HepG2 (cell line): ENCODE data around the gene ATXN7L2. TPM values are rescaled to one million over a fixed set of nuclear protein-coding genes. Genes with fewer than 3 reads are reported as not detected.
A peak's percentile ranks its signal among the peaks of the same experiment; 100 is the strongest.

Source experiments
- ATAC-seq: fragments of 200-7000 bp; cut with Tn5 transposase; 3 replicates; pipeline ENCODE4 v1.9.1; 2020; ENCODE audit warnings: mild to moderate bottlenecking, moderate library complexity
- BruUV-seq: library from RNA; stranded (reverse); fragments of 400-500 nt; replicated peaks from 2 replicates; lab custom pipeline; 2021; lab: Mats Ljungman, UMichigan
- CTCF ChIA-PET: fragments of 300-600 bp; formaldehyde crosslinking; extraction: SDS; loops from one replicate; lab custom pipeline; 2021; ENCODE audit warnings: low total read pairs, inconsistent platforms, low intra/inter-chr PET ratio; lab: Yijun Ruan, JAX
- POLR2A ChIA-PET: fragments of 350-600 bp; sonication (Branson Sonifier 250); formaldehyde crosslinking; loops from one replicate; lab custom pipeline; 2020; ENCODE audit warnings: antibody characterized with exemption, inconsistent platforms; lab: Yijun Ruan, JAX
- DNase-seq: peaks from one replicate; pipeline ENCODE4 v3.0.0-alpha.2; 2015; ENCODE audit warnings: low spot score
- FAIRE-seq: peaks from 3 replicates; lab custom pipeline; 2011; peaks lifted over from hg19 to GRCh38; lab: Jason Lieb, UNC
- H2AFZ ChIP-seq: one replicate; pipeline ENCODE4 v1.6.1; 2011; ENCODE audit warnings: low read length, inconsistent platforms
- H3K27ac ChIP-seq: fragments of 300-600 bp; 3 replicates; pipeline ENCODE4 v1.8.0; 2011; ENCODE audit warnings: mixed run types, mild to moderate bottlenecking, mixed read lengths, low read length, inconsistent platforms; ENCODE audit not compliant: insufficient read depth; ENCODE audit errors: extremely low read length
- H3K27me3 ChIP-seq, 2 experiments: fragments of 200-600 bp in 1 of 2; 2 replicates in 1 of 2; 3 replicates in 1 of 2; pipeline versions ENCODE4 v1.6.0 to v1.8.0; 2011; ENCODE audit warnings: low read length in 2 of 2, mild to moderate bottlenecking in 2 of 2, moderate library complexity in 2 of 2, inconsistent platforms in 1 of 2; ENCODE audit not compliant: insufficient read depth in 2 of 2, control insufficient read depth in 1 of 2
- H3K36me3 ChIP-seq, 2 experiments: fragments of 200-600 bp in 1 of 2; replicated peaks in 1 of 2; 2 replicates in 1 of 2; 3 replicates in 1 of 2; pipeline versions ENCODE4 v1.5.1 to v1.8.0; 2011; ENCODE audit warnings: low read length in 2 of 2, inconsistent platforms in 1 of 2; ENCODE audit not compliant: insufficient read depth in 2 of 2, control insufficient read depth in 1 of 2
- H3K4me1 ChIP-seq: 2 replicates; pipeline ENCODE4 v1.5.1; 2012; ENCODE audit warnings: low read length, inconsistent platforms; ENCODE audit not compliant: insufficient read depth
- H3K4me2 ChIP-seq: 2 replicates; pipeline ENCODE4 v1.6.0; 2011; ENCODE audit warnings: low read depth, low read length, inconsistent platforms
- H3K4me3 ChIP-seq, 3 experiments: fragments of 200-600 bp in 1 of 3; sonication (generic), shearing (Covaris generic) in 1 of 3; replicated peaks in 1 of 3; 2 replicates each; pipeline ENCODE4 v1.5.1; 2011 to 2016; ENCODE audit warnings: low read length in 3 of 3, inconsistent platforms in 2 of 3, low read depth in 2 of 3, mild to moderate bottlenecking in 2 of 3, control low read depth in 1 of 3, mixed read lengths in 1 of 3; ENCODE audit not compliant: insufficient read depth in 1 of 3
- H3K79me2 ChIP-seq: one replicate; pipeline ENCODE4 v1.6.1; 2011; ENCODE audit warnings: low read length, inconsistent platforms; ENCODE audit not compliant: insufficient read depth
- H3K9ac ChIP-seq: 2 replicates; pipeline ENCODE4 v1.6.0; 2011; ENCODE audit warnings: mild to moderate bottlenecking, low read depth, low read length, inconsistent platforms; ENCODE audit not compliant: insufficient read depth
- H3K9me3 ChIP-seq: 2 replicates; pipeline ENCODE4 v1.5.1; 2012; ENCODE audit warnings: mild to moderate bottlenecking, low read length
- H4K20me1 ChIP-seq: 2 replicates; pipeline ENCODE4 v1.6.0; 2011; ENCODE audit warnings: inconsistent platforms, mild to moderate bottlenecking, low read length, moderate library complexity; ENCODE audit not compliant: insufficient read depth
- ARNTL ChIP-seq: sonication (generic); formaldehyde crosslinking; IDR thresholded peaks from 2 replicates; pipeline ENCODE4 v1.4.0; 2020; ENCODE audit warnings: mild to moderate bottlenecking, missing genetic modification reagents
- ATF3 ChIP-seq: sonication (generic); formaldehyde crosslinking; IDR thresholded peaks from 2 replicates; pipeline ENCODE4 v1.4.0; 2020; ENCODE audit warnings: missing genetic modification reagents
- DNMT3B ChIP-seq: conservative IDR thresholded peaks from 2 replicates; pipeline ENCODE4 v1.6.1; 2016; ENCODE audit warnings: missing biosample characterization, control low read depth
- DRAP1 ChIP-seq: IDR thresholded peaks from 2 replicates; pipeline ENCODE4 v1.6.1; 2016; ENCODE audit warnings: missing genetic modification reagents, missing compliant biosample characterization
- GTF3A ChIP-seq: sonication (generic); formaldehyde crosslinking; conservative IDR thresholded peaks from 2 replicates; pipeline ENCODE4 v1.4.0; 2020; ENCODE audit warnings: mild to moderate bottlenecking, missing genetic modification reagents
- HOXA5 ChIP-seq: sonication (generic); formaldehyde crosslinking; IDR thresholded peaks from 2 replicates; pipeline ENCODE4 v1.4.0; 2020; ENCODE audit warnings: missing genetic modification reagents
- MNT ChIP-seq: fragments of 450-650 bp; IDR thresholded peaks from 2 replicates; pipeline ENCODE4 v1.6.1; 2016
- MXD3 ChIP-seq: IDR thresholded peaks from 2 replicates; pipeline ENCODE4 v1.6.1; 2016; ENCODE audit warnings: mild to moderate bottlenecking, missing biosample characterization, missing genetic modification reagents
- PBX3 ChIP-seq: sonication (generic); formaldehyde crosslinking; IDR thresholded peaks from 2 replicates; pipeline ENCODE4 v1.8.1; 2023; ENCODE audit warnings: missing genetic modification reagents, inconsistent platforms, borderline replicate concordance
- SMAD3 ChIP-seq: sonication (generic); formaldehyde crosslinking; IDR thresholded peaks from 2 replicates; pipeline ENCODE4 v1.4.0; 2020; ENCODE audit warnings: missing genetic modification reagents
- ZEB1 ChIP-seq: IDR thresholded peaks from 2 replicates; pipeline ENCODE4 v1.6.1; 2012; ENCODE audit warnings: mild to moderate bottlenecking, low read depth, inconsistent platforms; ENCODE audit not compliant: insufficient replicate concordance
- ZFAT ChIP-seq: sonication (generic); formaldehyde crosslinking; conservative IDR thresholded peaks from 2 replicates; pipeline ENCODE4 v1.8.1; 2023; ENCODE audit warnings: missing genetic modification reagents, inconsistent platforms
- ZFP36L2 ChIP-seq: sonication (generic); formaldehyde crosslinking; IDR thresholded peaks from 2 replicates; pipeline ENCODE4 v1.4.0; 2020; ENCODE audit warnings: missing genetic modification reagents
- ZNF446 ChIP-seq: sonication (generic); formaldehyde crosslinking; IDR thresholded peaks from 2 replicates; pipeline ENCODE4 v1.5.0; 2020; ENCODE audit warnings: mild to moderate bottlenecking, missing genetic modification reagents
- ZNF562 ChIP-seq: sonication (generic); formaldehyde crosslinking; IDR thresholded peaks from 2 replicates; pipeline ENCODE4 v1.8.0; 2022; ENCODE audit warnings: missing genetic modification reagents, borderline replicate concordance
- ZNF780A ChIP-seq: sonication (generic); formaldehyde crosslinking; IDR thresholded peaks from 2 replicates; pipeline ENCODE4 v1.8.0; 2022; ENCODE audit warnings: mild to moderate bottlenecking, missing genetic modification reagents, moderate library complexity
- ZNF878 ChIP-seq: sonication (generic); formaldehyde crosslinking; IDR thresholded peaks from 2 replicates; pipeline ENCODE4 v1.8.1; 2023; ENCODE audit warnings: mild to moderate bottlenecking, missing genetic modification reagents, moderate library complexity
- ZSCAN31 ChIP-seq: sonication (generic); formaldehyde crosslinking; IDR thresholded peaks from 2 replicates; pipeline ENCODE4 v1.5.0; 2020; ENCODE audit warnings: low read depth, mild to moderate bottlenecking, missing genetic modification reagents
- WGBS: methylation state at CpG from one replicate; pipeline ENCODE4 v1.1.6; 2017; ENCODE audit warnings: low lambda C conversion rate; 5-methylcytosine and 5-hydroxymethylcytosine counted together
- in situ Hi-C: cut with HindIII; loops from 2 replicates; pipeline ENCODE4 v1.10.0; 2017; ENCODE audit warnings: low pct_unique_long_range_greater_than_20kb; ENCODE audit not compliant: extremely low pct_ligation_motif_present
- intact Hi-C: fragments of 100-400 bp; cut with micrococcal nuclease; formaldehyde crosslinking; loops from one replicate; pipeline ENCODE4 v1.10.0; 2022; ENCODE audit not compliant: unreplicated experiment
- polyA plus RNA-seq, 8 experiments: library from polyadenylated mRNA; depleted of rRNA in 3 of 8; stranded (reverse) in 7 of 8; unstranded in 1 of 8; fragments of >200 nt; fragmentation: Illumina TruSeq in 4 of 8; extraction: Trizol in 4 of 8; gene quantifications; 2 replicates each; pipeline versions ENCODE4 v1.2.1 to v1.2.3, GENCODE V29; 2011 to 2016; ENCODE audit warnings: low read depth in 4 of 8, missing spikeins in 1 of 8, mixed read lengths in 1 of 8; ENCODE audit not compliant: insufficient read depth in 1 of 8
- total RNA-seq, 5 experiments: library from RNA; depleted of rRNA; stranded (reverse); fragments of >200 nt; fragmentation: Illumina TruSeq; extraction: Trizol; gene quantifications; 2 replicates each; pipeline ENCODE4 v1.2.3, GENCODE V29; 2016; ENCODE audit warnings: low read depth in 1 of 5

ATXN7L2 gene
- total and polyA plus RNA-seq, 2 of the 13 experiments (the other 11 are each of a cell fraction or from before 2014, with no cell fraction given) = 2.7 to 2.8 TPM

- H3K79me2 ChIP-seq = no peaks in the 10 kb centered on the region
- FAIRE-seq (peak; percentile 46), DNase-seq (peak; percentile 74), ATAC-seq (peak; percentile 91)
- in situ Hi-C loops = loop anchor here (5.0 kb wide), 1 partner anchor 38 kb away; no protein-coding TSS in a partner anchor
- WGBS = 2% methylated on average over 14 of the region's 44 CpGs
- H3K4me3 ChIP-seq = peak within 1 kb of the TSS; percentile 91 to 98 (median 95)
- peak within 1 kb of the TSS; percentile 88 for H3K4me2 ChIP-seq
- peaks cover 2 to 6% of the 10 kb centered on the region in 2 experiments; a peak in 2 of 5 replicates for H3K36me3 ChIP-seq
- H3K9me3 ChIP-seq = no peaks in the 10 kb centered on the region
- POLR2A ChIA-PET = interaction anchor here (1.1 to 2.9 kb wide), 5 partner anchors 10 to 68 kb away, joined by 7 to 11 read pairs (median 9); partner anchors contain the start of genes AMIGO1, ATXN7L2 and PSMA5
- H3K4me1 ChIP-seq = peaks cover 18% of the 10 kb centered on the region
- BruUV-seq = no TSS peak
- H3K9ac ChIP-seq = peak within 1 kb of the TSS; percentile 66
- CTCF ChIA-PET = interaction anchor here (0.8 to 2.2 kb wide), 2 partner anchors 39 to 230 kb away, joined by 5 to 32 read pairs; no protein-coding TSS in a partner anchor
- H4K20me1 ChIP-seq = no peaks in the 10 kb centered on the region
- peak within 1 kb of the TSS; percentile 40 for H3K27ac ChIP-seq
- H2AFZ ChIP-seq = peak within 1 kb of the TSS; percentile 98
- intact Hi-C loops = loop anchor here (1.0 to 5.0 kb wide), 2 partner anchors 38 to 67 kb away; partner anchors contain the start of gene PSMA5
- no peaks in the 10 kb centered on the region for H3K27me3 ChIP-seq
- peak; percentile 64; the same call in 1 of the 2 replicates for TF ChIP-seq MXD3 (CRISPR knock-in tag)
- peak; percentile 12; the same call in 1 of the 2 replicates for TF ChIP-seq MNT
- peak; percentile 55 for TF ChIP-seq DRAP1 (CRISPR knock-in tag)
- TF ChIP-seq SMAD3 (CRISPR knock-in tag) = no peak
- TF ChIP-seq ZSCAN31 = no peak
- peak; percentile 90 for TF ChIP-seq ZNF446
- TF ChIP-seq DNMT3B = no peak
- TF ChIP-seq HOXA5 (CRISPR knock-in tag) = no peak
- no peak for TF ChIP-seq PBX3 (CRISPR knock-in tag)
- TF ChIP-seq ZFAT (CRISPR knock-in tag) = no peak
- TF ChIP-seq ZNF878 (CRISPR knock-in tag) = no peak
- no peak for TF ChIP-seq ZEB1
- no peak for TF ChIP-seq ATF3 (CRISPR knock-in tag)
- TF ChIP-seq ZNF780A (CRISPR knock-in tag) = 0 out of 2 replicates have a peak, but pooled peaks have one; percentile 47
- no peak for TF ChIP-seq ZNF562 (CRISPR knock-in tag)
- TF ChIP-seq ZFP36L2 (CRISPR knock-in tag) = peak; percentile 73; the same call in 1 of the 2 replicates
- TF ChIP-seq ARNTL (CRISPR knock-in tag) = no peak
- TF ChIP-seq GTF3A = no peak
Observed at GRCh38 chr1:109493805-109494539, 10.3 kb downstream of the ATXN7L2 start, which contains the start of gene CYB561D1. CYB561D1 (plus strand) TSS chr1:109494094; CDS start chr1:109494140, 46 bp downstream.
